Body of pancreas (tissue), 4 donors: ENCODE data around the gene CDC42BPA.

Source experiments
- CTCF ChIP-seq, 7 experiments: fragments of 450-650 bp in 4 of 7; fragments of 200-600 bp in 3 of 7; sonication (generic) in 3 of 7; IDR thresholded peaks; one replicate each; pipeline ENCODE4 v1.5.1; 2016 to 2019; ENCODE audit warnings: antibody characterized with exemption in 7 of 7
- POLR2A ChIP-seq, 3 donors: fragments of 450-650 bp; IDR thresholded peaks; one replicate each; pipeline ENCODE4 v1.6.1; 2016; ENCODE audit warnings: antibody characterized with exemption in 3 of 3, mild to moderate bottlenecking in 2 of 3

DNA sequence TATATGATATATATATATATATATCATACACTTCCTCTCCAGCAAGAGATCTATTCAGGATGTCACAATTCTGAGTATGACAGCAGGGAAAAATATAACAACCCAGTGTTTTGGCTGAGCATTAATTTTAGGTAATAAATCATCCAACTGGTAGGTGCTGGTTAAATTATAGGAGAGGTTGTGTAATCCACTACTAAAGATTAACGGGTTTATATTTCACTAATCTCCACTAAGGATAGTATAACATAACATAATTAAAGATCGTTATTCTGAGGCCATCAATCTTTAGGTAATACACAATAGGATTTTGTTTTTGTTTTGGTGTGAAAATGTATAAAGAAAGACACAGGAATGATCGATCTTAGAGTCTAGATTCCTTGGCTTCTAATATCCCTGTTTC lies 276.0 kb downstream of the CDC42BPA start:
- TF ChIP-seq CTCF (IDR thresholded peaks at IDR 0.05) (no peak), POLR2A (IDR thresholded peaks at IDR 0.05) (no peak)
